ENCODE data around the gene SLC35E2B. TPM values are rescaled to one million over a fixed set of nuclear protein-coding genes. Genes with fewer than 3 reads are reported as not detected.

SLC35E2B gene
- total and polyA plus RNA-seq, 2 of the 8 experiments (the other 6 are each of a cell fraction or from before 2014, with no cell fraction given), result 25.9 to 46.7 TPM

GRCh38 chr1:1670866-1671265, 21.7 kb downstream of the SLC35E2B start:
- Histone ChIP-seq H2BK12ac (ENCODE audit: low read depth, low read length) (no peak overlapping the region), H3K4me1 (replicated peaks in 1 of 4; ENCODE audit: control insufficient read depth in 3 of 4, insufficient read depth in 4 of 4, low read length in 3 of 4) (no peaks in the 10 kb centered on the region), H3K14ac (ENCODE audit: insufficient read length) (no peak overlapping the region), H4K8ac (ENCODE audit: extremely low read depth, insufficient read depth, low read length) (0 out of 2 replicates have a peak overlapping the region, but pooled peaks have one; percentile 51), H4K5ac (ENCODE audit: insufficient read length, low read depth, low read length) (no peak overlapping the region), H3K79me1 (ENCODE audit: low read depth, low read length) (no peaks in the 10 kb centered on the region), H3K9ac (replicated peaks in 1 of 4; ENCODE audit: extremely low read depth in 1 of 4, low read depth in 3 of 4, low read length in 3 of 4) (no peak overlapping the region), H2BK5ac (ENCODE audit: low read depth, low read length) (no peak overlapping the region), H3K9me3 (ENCODE audit: insufficient read depth in 2 of 2, low read depth in 1 of 2, low read length in 1 of 2) (no peaks in the 10 kb centered on the region), H3K36me3 (ENCODE audit: control insufficient read depth in 2 of 4, insufficient read depth in 4 of 4, low read length in 3 of 4) (peaks cover 0 to 34% (median 12%) of the 10 kb centered on the region in 4 experiments; a peak in 4 of 8 replicates), H3K27ac (ENCODE audit: low read depth, low read length) (no peak overlapping the region), H3K23ac (ENCODE audit: insufficient read length) (no peak overlapping the region), H4K20me1 (replicated peaks in 1 of 2; ENCODE audit: control insufficient read depth in 1 of 2, insufficient read depth in 2 of 2, low read length in 2 of 2) (peaks cover 0 to 9% of the 10 kb centered on the region in 2 experiments), H2BK120ac (replicated peaks; ENCODE audit: low read depth, low read length) (no peak overlapping the region), H2AK5ac (ENCODE audit: low read depth, low read length) (no peak overlapping the region), H2AFZ (ENCODE audit: low read length) (no peak overlapping the region), H3K56ac (replicated peaks; ENCODE audit: insufficient read length, low read depth, low read length) (no peak overlapping the region), H3K18ac (ENCODE audit: extremely low read depth, low read length) (no peak overlapping the region), H3K79me2 (ENCODE audit: control insufficient read depth in 1 of 2, insufficient read depth in 2 of 2, low read length in 2 of 2) (no peaks in the 10 kb centered on the region), H2BK20ac (ENCODE audit: low read length) (no peak overlapping the region), H3K4ac (replicated peaks; ENCODE audit: insufficient read length, low read depth, low read length) (no peak overlapping the region), H3K4me3 (ENCODE audit: extremely low read depth in 1 of 4, insufficient read depth in 2 of 4, low read depth in 3 of 4, low read length in 4 of 4) (no peak overlapping the region), H2BK15ac (ENCODE audit: low read length) (no peak overlapping the region), H3K27me3 (replicated peaks in 1 of 4; ENCODE audit: control insufficient read depth in 3 of 4, extremely low read depth in 1 of 4, insufficient read depth in 3 of 4, low read length in 3 of 4) (no peaks in the 10 kb centered on the region), H3K23me2 (ENCODE audit: low read depth, low read length) (no peaks in the 10 kb centered on the region), H4K91ac (replicated peaks; ENCODE audit: insufficient read length, low read length) (no peak overlapping the region), H3K4me2 (ENCODE audit: insufficient read depth in 1 of 2, low read depth in 2 of 2, low read length in 2 of 2) (no peak overlapping the region)
- WGBS, 2 experiments (ENCODE audit: extremely low coverage in 1 of 2, insufficient coverage in 1 of 2, insufficient read length in 1 of 2, insufficient replicate concordance in 2 of 2, low coverage in 1 of 2, low lambda C conversion rate in 2 of 2, missing lambda C conversion rate in 1 of 2), result 96% methylated on average over 24 of the region's 24 CpGs; no CpG with 5 or more reads in 1 of the 2 experiments
- no peak for TF ChIP-seq CHD1 (IDR thresholded peaks at IDR 0.05; ENCODE audit: low read depth, low read length)
- TF ChIP-seq EZH2 (IDR thresholded peaks at IDR 0.05; ENCODE audit: low read depth, low read length, severe bottlenecking), result no peak
- no peak for TF ChIP-seq EGR1 (IDR thresholded peaks at IDR 0.05; ENCODE audit: borderline replicate concordance, low read depth, low read length)
- no peak for TF ChIP-seq RAD21 (IDR thresholded peaks at IDR 0.05 in 1 of 2, conservative IDR thresholded peaks at IDR 0.05 in 1 of 2; ENCODE audit: low read depth in 2 of 2, low read length in 2 of 2)
- no peak for TF ChIP-seq CBX8 (IDR thresholded peaks at IDR 0.05; ENCODE audit: borderline replicate concordance, low read depth, low read length)
- TF ChIP-seq CHD2 (IDR thresholded peaks at IDR 0.05; ENCODE audit: low read length), result no peak
- no peak for TF ChIP-seq CREB1 (IDR thresholded peaks at IDR 0.05)
- no peak for TF ChIP-seq HDAC2 (IDR thresholded peaks at IDR 0.05; ENCODE audit: borderline replicate concordance in 1 of 2, low read depth in 2 of 2, low read length in 2 of 2)
- TF ChIP-seq BACH1 (IDR thresholded peaks at IDR 0.05; ENCODE audit: low read length), result no peak
- no peak for DNase-seq (ENCODE audit: low read depth in 1 of 2, low spot score in 2 of 2)
- POLR2A ChIA-PET (ENCODE audit: partially characterized antibody), result interaction anchor here (1.4 kb wide), 1 partner anchor 11 kb away, joined by 3 read pairs; no protein-coding TSS in a partner anchor
- CTCF ChIA-PET (ENCODE audit: partially characterized antibody), result interaction anchor here (4.4 kb wide), 1 partner anchor 8 kb away, joined by 24 read pairs; no protein-coding TSS in a partner anchor
- FAIRE-seq, result no peak

All from H1 (cell line).